Stimulated activated CD8-positive, alpha-beta memory T cell treated with anti-CD3 and anti-CD28 coated beads, Interleukin-7, amount 100 ng/mL, for 1 hour (primary cell): ENCODE data around the gene KIAA1671.

Source experiments
- DNase-seq, 2 donors: peaks; one replicate each; pipeline ENCODE4 v3.0.0-alpha.2; 2020; ENCODE audit warnings: low read depth in 2 of 2

KIAA1671 gene

DNA sequence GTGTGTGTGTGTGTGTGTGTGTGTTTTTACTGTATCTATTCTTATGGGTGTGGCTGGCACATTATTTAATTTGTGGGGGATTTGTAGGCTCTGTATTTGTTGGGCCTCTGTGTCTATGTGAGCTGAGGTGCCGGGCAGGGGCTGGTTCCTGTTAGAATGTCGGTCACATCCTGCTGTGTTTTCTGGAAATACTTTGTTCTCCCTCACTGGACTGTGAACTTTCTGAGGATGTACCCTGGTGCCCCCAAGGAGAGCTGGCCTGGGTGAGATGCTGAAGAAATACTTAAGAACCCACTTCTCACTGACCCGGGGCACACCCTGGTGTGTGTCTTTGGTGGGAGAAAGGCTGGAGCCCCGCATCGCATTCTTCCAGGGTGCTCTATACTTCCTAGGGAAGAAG is 28.6 kb downstream of the KIAA1671 start:
- no peak for DNase-seq

DNA sequence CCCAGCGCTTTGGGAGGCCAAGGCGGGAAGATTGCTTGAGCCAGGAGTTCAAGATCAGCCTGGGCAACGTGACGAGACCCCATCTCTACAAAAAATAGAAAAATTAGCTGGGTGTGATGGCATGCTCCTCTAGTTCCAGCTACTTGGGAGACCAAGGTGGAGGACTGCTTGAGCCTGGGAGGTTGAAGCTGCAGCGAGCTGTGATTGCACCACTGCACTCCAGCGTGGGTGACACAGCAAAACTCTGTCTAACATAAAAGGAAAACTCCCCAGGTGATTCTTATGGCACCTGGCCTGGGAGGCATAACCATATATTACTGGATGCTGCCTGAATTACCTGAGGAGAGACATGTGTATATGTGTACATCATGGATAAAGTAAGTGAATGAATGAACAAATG is 29.1 kb downstream of the KIAA1671 start:
- no peak for DNase-seq

DNA sequence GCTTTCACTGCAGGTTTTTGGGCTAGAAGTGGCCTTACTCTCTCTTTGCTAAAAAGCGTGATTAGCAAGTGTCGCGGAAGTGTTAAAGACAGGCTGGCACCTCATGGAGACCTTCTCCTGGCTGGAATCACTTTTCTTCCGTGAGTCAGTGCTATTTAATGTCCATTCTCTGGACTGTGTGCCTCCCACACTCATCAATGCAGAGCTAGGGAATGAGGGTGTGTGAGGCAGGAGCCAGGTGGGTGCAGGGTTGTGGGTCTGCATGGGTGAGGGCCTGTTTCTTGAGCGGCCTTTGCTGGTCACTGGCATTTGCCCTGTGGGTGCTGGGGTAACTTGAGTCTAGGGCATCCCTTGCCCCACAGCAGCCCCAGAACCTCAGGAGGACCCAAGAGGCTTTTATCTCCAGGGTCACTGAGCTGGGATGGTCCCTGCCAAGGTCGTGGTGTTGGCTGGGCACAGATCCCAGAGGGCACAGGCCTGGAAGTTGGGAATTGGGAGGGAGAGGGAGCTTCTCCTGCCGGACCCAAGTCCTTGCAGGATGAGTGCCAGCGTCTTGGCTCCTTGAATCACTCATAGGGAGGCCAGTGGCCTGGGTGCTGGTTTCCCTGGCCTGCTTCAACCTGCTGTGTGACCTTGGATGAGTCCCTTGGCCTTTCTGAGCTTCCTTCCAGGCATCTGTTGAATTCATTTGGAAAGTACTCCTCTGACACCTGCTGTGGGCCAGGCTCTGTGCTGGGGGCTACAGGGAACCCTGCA is 30.0 kb downstream of the KIAA1671 start:
- DNase-seq, result no peak

DNA sequence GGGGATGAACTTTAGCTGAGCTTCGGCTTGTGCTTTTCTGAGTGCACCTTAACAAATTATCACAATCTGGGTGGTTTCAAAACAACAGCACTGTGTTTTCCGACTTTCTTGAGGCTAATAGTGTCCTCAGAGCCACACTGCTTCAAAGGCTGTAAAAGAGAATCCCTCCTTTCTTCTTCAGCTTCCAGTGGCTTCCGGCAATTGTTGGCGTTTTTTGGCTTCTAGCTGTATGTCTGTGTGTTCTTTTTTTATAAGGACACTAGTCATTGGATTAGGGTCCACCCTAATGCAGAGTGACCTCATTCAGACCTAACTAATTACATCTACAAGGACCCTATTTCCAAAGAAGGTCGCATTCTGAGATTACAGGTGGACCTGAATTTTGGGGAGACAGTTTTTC is 30.6 kb downstream of the KIAA1671 start:
- DNase-seq, result no peak

DNA sequence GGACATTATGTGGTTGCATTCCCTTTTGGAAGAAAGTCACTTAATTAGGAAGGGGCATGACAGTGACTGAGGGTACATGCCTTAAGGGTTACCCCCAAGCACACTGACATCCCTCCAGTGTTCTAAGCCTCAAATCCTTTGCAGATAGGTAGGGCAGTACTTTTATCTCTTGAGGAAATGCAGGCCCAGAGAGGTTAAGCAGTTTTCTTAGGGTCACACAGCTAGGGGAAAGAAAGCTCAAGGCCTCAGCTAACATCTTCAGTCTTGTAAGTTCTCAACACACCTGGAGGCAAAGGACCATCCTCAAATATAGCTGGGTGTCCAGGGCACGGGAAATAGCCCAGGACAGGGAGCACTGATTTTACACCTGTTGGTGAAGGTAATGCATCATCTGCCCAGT is 31.6 kb downstream of the KIAA1671 start:
- no peak for DNase-seq

DNA sequence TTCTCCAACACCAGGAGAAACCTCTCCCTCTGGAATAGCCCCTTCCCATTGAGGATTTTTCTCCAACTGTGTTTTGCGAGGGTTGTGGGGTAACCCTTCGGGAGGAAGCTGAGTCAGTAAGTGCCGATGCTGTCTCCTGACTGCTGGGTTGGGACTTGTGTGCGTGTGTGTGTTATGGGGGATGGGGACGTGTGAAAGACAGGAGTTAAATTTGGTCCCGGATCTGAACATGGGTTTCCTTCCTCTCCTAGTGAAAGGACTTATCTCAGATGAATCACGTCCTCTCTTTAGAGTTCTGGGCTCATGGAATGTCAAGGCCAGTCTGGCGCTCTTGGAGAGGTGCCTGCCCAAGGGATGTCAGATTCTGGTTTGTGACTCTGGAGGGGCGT is 33.3 kb downstream of the KIAA1671 start:
- DNase-seq, result no peak

DNA sequence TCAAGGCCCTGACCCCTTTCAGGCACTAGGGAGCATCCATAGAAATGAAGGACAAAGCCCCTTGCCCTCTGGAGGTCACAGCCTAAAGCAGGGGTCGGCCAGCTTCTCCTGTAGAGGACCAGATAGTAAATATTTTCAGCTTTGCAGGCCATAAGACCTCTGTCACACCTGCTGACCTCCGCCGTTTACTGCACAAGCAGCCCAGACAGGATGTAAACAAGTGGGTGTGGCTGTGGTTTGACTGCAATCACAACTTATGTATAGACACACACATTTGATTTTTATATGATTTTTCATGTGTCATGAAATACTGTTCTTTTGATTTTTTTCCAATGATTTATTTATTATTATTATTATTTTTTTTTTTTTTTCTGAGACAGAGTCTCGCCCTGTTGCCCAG is 34.3 kb downstream of the KIAA1671 start:
- no peak for DNase-seq

DNA sequence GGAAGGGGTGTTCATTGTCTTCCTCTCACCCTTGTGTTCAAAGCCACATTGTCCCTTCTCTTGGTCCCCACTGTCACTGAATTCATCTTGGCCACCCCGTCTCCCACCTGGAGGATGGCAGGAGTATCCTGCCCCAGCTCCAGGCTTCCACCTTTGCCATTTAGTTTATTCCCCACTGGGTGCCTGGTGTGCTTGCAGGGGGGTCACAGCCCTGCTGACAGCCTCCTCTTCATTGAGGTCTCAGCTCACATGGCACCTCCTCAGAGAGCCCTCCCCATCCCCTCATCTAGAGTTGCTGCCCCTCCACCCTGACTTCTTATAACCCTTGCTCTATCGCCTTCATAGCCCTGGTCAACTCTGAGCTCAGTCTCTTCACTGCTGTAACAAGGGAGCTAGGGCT is 36.6 kb downstream of the KIAA1671 start:
- DNase-seq, result no peak

DNA sequence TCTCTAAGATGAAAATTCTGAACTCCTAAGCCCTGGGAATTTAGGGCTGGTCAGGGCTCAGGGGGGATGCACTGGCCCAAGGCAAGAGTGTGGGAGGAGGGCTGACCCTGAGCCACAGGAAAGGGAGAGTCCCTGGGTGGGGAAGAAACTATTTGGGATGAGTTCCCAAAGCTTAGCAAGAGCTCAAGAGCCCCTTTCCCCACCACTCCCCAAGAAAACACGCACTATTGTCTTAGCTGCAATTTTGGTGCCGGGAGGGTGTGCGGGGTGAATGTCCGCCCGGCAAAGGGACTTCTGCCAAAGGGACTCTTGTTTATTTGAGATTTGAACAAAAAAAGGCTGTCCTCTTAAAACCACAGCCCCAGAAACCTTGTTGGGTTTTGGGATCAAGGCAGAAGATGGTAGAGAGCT is 37.0 kb downstream of the KIAA1671 start:
- no peak for DNase-seq

DNA sequence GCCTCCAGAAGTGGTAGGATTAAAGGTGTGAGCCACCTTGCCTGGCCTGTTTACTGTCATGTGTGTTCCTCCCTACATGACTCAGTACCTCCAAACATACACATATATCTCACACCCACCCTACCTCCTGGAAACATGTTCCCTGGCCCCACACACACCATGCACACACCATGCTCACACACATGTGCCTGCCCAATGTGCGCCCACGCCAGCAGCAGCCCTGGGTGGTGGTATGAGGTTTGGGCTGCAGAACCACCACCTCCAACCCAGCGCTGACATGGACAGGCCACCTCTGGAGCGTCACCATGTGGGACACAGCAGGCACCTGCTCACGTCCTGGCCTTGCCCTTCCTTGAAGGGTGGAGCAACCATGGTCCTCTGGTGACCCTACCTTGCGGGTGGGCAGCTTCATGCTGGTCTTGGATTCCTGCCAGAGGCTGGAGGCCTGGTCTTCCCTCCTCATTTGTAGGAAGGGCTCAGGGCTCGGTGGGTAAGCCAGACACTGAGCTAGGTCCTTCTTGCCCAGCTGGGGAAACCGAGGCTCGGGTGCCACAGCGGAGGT is 37.9 kb downstream of the KIAA1671 start:
- no peak for DNase-seq

DNA sequence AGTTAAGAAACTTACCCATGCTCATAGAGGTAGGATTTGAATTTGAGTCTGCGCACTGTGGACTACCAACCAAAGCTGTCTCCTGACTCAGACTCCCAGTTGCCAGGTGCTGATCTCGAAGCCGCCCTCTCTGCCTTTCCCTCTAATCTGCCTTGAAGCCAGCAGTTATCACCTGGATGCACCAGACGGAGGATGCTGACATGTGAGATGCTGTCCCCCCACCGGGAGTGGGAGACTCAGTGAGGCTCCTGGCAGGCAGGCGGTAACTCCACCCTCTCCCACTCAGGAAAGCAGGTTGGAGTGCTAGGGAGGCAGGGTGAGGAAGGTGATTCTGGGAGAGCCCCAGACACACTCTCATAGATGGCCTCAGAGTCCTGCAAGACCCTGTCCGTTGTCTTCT is 40.4 kb downstream of the KIAA1671 start:
- DNase-seq, result no peak

DNA sequence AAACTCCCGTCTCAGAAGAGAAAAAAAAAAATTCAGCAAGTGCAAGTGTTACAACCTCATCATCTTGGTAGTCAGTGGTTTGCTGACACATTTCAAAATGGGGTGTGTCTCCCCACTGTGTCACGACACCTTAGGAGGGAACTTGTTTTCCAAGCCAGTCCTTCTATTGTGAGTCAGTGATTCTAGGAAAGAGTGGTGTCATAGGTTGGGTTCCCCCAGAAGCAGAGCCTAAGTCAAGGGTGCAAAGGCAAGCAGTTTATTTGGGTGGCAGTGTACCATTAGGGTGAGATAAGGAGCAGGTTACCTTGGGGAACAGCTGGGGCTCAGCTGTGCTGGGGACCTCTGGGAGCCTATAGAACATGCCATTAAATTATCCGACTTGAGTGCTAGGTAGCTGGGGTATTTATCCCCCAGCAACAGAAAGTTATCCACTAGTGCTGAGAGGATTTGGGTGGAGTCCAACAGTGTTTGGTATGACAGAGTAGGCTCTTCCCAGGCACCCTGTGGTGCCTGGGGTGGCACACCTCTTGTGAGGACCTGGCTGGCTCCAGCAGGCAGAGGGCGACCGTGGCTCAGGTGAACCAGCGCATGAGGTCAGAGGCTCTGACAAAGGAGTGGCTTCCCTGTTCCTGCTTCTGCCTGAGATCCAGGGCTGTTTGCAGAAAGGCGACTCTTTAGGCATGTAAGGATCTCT is 41.7 kb downstream of the KIAA1671 start:
- no peak for DNase-seq

DNA sequence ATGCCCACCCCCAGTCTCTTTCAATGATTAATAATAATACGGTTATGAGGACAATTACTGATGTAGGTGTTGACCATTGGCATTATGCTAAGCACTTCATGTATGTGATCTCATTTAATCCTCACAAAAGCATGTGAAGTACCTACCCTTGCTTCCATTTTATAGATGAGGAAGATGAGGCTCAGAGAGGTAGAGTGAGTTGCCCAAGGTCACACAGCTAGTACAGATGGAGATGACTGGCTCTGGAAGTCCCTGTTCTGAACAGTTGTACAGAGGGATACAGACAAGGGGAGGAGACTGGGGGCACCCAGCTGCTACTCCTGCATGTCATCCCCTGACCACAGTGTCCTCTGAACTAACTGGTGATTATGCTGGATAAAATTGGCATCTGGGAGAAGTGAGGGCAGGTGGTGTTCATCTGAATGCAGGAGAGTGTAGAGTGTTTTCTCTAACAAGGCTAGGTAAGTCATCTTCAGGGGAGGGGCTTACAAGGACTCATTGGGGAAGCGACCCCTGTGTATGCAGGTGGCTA is 43.2 kb downstream of the KIAA1671 start:
- no peak for DNase-seq

DNA sequence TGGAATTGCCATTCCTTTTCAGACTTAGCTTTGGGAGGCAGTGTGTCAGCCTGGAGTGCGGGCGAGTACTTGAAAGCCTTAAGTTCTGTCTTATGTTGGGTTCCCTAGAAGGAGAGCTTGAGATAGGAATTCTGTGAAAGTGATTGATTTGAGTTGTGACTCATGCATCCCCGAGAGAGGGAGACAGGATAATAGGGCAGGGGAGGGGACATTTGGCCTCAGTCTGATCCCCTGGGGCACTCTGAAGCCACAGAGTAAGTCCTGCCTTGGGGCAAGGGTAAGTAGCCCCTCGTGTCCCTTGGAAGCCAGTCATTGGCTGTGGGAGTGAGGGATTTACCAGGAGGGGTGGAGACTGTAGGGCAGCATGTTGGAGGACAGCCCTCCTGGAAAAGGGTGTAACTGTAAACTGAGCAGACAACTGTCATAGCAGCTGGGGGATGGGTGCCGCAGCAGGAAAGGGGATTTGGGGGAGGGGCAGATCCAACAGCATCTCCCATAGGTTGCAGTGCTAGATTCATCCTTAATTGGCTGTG is 44.0 kb downstream of the KIAA1671 start:
- no peak for DNase-seq

DNA sequence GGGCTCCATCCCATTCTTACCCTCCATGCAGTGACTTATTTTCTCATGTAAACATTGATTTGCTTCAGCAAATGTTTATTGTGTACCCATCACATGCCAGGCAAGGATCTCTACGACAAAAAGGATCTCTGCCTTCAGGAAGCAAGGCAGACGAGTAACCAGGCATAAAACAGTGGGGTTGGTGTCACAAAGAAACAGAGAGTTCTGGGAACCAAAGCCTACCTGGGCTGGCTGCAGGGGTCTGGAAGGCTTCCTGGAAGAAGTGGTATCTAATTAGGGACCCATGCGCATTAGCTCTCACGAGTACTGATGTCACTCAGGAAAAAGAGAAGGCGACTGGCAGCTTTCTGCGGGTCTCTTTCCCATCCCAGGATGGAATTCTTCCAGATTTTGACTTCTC is 44.5 kb downstream of the KIAA1671 start:
- no peak for DNase-seq

DNA sequence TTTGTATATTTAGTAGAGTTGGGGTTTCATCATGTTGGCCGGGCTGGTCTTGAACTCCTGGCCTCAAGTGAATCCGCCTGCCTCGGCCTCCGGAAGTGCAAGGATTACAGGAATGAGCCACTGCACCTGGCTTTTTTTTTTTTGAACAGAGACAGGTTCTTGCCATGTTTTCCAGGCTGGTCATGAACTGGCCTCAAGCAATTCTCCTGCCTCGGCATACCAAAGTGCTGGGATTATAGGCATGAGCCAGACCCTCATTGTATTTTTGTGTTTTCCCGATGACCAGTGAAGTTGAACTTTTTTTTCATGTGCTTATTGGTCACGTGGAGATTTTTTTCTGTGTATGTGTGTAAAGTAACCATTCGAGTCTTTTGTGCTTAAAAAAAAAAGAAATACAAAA is 48.2 kb downstream of the KIAA1671 start:
- DNase-seq, result no peak

DNA sequence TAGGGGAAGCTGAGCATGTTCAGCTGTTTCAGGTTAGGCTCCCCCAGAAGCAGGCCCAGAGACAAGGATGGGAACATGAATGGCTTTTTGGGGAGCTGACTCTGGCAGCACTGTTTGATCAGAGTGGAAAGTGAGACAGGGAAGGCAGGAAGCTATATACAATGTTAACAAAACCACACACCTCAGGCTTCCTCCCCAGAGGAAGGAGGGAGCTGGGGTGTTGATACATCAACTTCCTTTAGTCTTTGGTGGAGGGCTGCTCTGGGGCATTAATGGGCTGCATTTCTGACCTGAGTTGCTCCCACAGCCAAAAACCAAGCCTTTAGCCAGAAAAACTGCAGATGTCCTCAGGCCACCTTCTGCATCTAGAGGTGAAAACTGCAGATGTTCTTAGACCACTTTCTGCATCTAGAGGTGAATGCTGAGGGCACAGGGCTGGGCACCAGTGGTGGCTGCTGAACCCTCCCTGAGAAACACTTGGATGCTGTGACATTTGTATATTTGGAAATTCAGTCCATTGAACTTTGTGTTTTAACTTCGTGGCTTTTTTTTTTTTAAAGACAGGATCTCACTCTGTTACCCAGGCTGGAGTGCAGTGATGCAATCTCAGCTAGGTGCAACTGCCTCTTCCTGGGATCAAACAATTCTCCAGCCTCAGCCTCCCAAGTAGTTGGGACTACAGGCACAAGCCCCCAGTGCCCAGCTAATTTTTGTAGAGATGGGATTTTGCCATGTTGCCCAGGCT is 49.9 kb downstream of the KIAA1671 start:
- DNase-seq, result no peak

DNA sequence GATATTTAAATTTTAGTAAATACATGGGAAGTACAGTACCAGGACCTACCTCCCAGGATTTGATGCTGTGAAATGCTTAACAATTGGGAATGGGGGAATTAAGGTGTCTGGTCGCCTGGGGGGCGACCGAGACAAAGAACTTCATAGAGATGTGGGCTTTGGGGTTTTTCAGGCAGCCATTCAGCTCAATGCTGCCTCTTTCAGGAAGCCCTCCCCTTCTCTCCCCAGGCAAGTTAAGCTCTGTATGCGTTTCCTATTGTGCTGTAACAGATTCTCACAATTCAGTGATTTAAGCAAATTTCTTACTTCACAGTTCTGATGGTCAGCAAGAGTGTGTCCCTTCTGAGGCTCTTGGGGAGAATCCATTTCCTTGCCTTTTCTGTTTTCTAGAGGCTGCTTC is 53.8 kb downstream of the KIAA1671 start:
- DNase-seq, result no peak

DNA sequence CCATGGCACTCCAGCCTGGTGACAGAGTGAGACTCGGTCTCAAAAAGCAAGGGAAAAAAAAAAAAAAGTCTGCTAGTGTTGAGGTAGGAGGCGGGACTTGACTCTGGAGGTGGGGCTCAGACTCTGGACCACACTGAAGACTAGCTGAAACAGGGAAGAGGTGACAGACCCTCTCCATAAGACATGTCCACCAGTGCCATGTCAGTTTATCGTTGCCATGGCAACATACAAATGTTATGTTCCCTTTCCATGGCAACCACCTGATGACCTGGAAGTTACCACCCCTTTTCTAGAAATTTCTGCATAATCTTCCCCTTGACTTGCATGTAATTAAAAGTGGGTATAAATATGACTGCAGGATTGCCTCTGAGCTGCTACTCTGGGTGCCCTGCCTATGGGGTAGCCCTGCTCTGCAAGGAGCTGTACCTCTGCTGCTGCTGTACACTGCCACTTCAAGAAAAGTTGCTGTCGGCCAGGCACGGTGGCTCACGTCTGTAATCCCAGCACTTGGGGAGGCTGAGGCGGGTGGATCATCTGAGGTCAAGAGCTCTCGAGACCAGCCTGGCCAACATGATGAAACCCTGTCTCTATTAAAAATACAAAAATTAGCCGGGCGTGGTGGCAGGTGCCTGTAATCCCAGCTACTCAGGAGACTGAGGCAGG is 55.1 kb downstream of the KIAA1671 start:
- no peak for DNase-seq

DNA sequence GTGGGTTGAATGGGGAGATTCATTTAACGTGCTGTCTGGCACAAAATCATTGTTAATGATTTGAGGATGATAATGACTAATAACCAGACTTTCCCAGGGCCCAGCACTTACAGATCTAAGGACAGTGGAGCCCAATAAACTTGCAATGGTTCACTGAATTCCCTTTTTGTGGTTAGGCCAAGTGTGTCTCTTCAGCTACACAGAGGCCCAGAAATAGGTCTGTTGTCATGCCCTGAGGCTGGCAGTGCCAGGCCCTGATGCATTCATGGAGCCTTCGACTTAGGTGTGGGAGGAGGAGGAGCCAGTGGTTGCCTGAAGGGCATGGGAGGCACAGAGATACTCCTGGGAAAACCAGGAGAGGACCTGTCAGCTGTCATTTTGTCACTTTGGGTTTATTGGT is 56.1 kb downstream of the KIAA1671 start:
- no peak for DNase-seq

DNA sequence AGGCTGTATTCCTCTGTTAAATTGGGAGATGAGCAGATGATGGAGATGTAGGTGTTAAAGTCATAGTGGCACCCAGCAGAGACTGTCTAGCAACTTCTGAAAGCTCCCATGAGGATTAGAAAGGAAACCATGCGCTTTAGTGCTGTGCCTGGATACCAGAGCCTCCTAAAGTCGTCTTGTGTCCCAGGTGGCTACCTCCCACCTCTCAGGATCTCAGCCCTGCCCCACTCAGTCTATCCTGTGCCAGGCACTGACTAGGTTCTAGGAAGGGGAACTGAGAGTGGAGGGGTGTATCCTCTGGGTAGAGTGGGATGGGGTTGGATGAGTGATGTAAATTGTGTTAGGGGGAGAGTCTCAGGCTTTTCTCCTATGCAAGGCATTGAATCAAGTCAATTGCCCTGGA is 60.2 kb downstream of the KIAA1671 start:
- DNase-seq, result no peak

DNA sequence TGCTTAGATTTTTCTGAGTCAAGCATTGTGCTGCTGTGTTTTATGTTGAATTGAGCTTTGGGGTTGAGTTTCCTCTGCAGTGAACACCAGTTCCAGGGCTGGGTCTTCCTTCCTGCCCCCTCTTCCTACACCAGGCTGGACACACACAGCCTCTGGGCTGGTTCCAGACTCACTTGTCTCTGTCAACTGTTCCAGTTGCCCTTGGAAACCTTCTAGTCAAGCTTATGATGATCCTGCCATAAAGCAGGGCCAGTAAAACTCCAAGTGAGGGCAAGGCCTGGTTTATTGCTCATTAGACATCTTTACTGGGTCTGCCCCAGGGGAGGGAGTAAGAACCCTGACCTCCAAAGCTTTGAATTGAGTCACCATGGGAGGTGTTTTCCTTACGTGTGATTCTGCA is 61.1 kb downstream of the KIAA1671 start:
- no peak for DNase-seq
